Measurements from ENCODE around the gene FGF10. TPM values are rescaled to one million over a fixed set of nuclear protein-coding genes. Genes with fewer than 3 reads are reported as not detected.
A peak's percentile ranks its signal among the peaks of the same experiment; 100 is the strongest.

The FGF10 gene
- total and polyA plus RNA-seq, 4 donors: 0.50 to 11.3 (median 10.0) TPM; not detected in 1

GRCh38 chr5:44388321-44389089 is 715 bp downstream of the FGF10 start:
- WGBS, 2 donors: 0 to 1% methylated on average over 27 of the region's 27 CpGs
- intact Hi-C loops (cut with DNase I): no loop called here
- Histone ChIP-seq H3K4me1 (ENCODE audit: control insufficient read depth in 1 of 2, insufficient read depth in 2 of 2, low read length in 2 of 2) (no peaks in the 10 kb centered on the region), H3K27me3 (ENCODE audit: control insufficient read depth in 1 of 2, insufficient read depth in 2 of 2, low read length in 1 of 2) (peaks cover 0 to 1% of the 10 kb centered on the region in 2 donors), H3K27ac (ENCODE audit: low read depth in 1 of 2, low read length in 2 of 2) (no peak overlapping the region), H3K36me3 (ENCODE audit: control insufficient read depth in 1 of 2, insufficient read depth in 2 of 2, low read length in 1 of 2) (no peaks in the 10 kb centered on the region), H3K4me3 (ENCODE audit: low read length in 2 of 2) (peak overlapping the region; percentile 64 to 65), H3K9me3 (ENCODE audit: control insufficient read depth, low read length) (peaks cover 2% of the 10 kb centered on the region)
- peak; percentile 42 to 79 for DNase-seq
- ATAC-seq (ENCODE audit: low FRiP score): peak; percentile 69

GRCh38 chr5:44387921-44388320 is 1.3 kb downstream of the FGF10 start:
- DNase-seq (no peak), ATAC-seq (ENCODE audit: low FRiP score) (no peak)
- Histone ChIP-seq H3K4me1 (ENCODE audit: control insufficient read depth in 1 of 2, insufficient read depth in 2 of 2, low read length in 2 of 2) (no peaks in the 10 kb centered on the region), H3K36me3 (ENCODE audit: control insufficient read depth in 1 of 2, insufficient read depth in 2 of 2, low read length in 1 of 2) (no peaks in the 10 kb centered on the region), H3K9me3 (ENCODE audit: control insufficient read depth, low read length) (peaks cover 2% of the 10 kb centered on the region), H3K27me3 (ENCODE audit: control insufficient read depth in 1 of 2, insufficient read depth in 2 of 2, low read length in 1 of 2) (peaks cover 0 to 1% of the 10 kb centered on the region in 2 donors), H3K4me3 (ENCODE audit: low read length in 2 of 2) (peak overlapping the region in 1 of 2 donors; percentile 7), H3K27ac (ENCODE audit: low read depth in 1 of 2, low read length in 2 of 2) (no peak overlapping the region)
- 1 to 3% methylated on average over 11 of the region's 11 CpGs for WGBS, 2 donors
- intact Hi-C loops (cut with DNase I): no loop called here

GRCh38 chr5:44387406-44387805 is 1.8 kb downstream of the FGF10 start:
- Histone ChIP-seq H3K27me3 (ENCODE audit: control insufficient read depth in 1 of 2, insufficient read depth in 2 of 2, low read length in 1 of 2) (peaks cover 0 to 1% of the 10 kb centered on the region in 2 donors), H3K36me3 (ENCODE audit: control insufficient read depth in 1 of 2, insufficient read depth in 2 of 2, low read length in 1 of 2) (no peaks in the 10 kb centered on the region), H3K9me3 (ENCODE audit: control insufficient read depth, low read length) (peaks cover 2% of the 10 kb centered on the region), H3K4me1 (ENCODE audit: control insufficient read depth in 1 of 2, insufficient read depth in 2 of 2, low read length in 2 of 2) (no peaks in the 10 kb centered on the region), H3K27ac (ENCODE audit: low read depth in 1 of 2, low read length in 2 of 2) (no peak overlapping the region), H3K4me3 (ENCODE audit: low read length in 2 of 2) (peak overlapping the region in 1 of 2 donors; percentile 7)
- no peak for DNase-seq
- peak; percentile 24 for ATAC-seq (ENCODE audit: low FRiP score)
- WGBS, 2 donors: 3 to 8% methylated on average over 3 of the region's 3 CpGs
- intact Hi-C loops (cut with DNase I): no loop called here

- Histone ChIP-seq H3K4me1 (ENCODE audit: control insufficient read depth in 1 of 2, insufficient read depth in 2 of 2, low read length in 2 of 2) (no peaks in the 10 kb centered on the region), H3K27ac (ENCODE audit: low read depth in 1 of 2, low read length in 2 of 2) (no peak overlapping the region), H3K9me3 (ENCODE audit: control insufficient read depth, low read length) (peaks cover 2% of the 10 kb centered on the region), H3K4me3 (ENCODE audit: low read length in 2 of 2) (no peak overlapping the region), H3K27me3 (ENCODE audit: control insufficient read depth in 1 of 2, insufficient read depth in 2 of 2, low read length in 1 of 2) (no peaks in the 10 kb centered on the region), H3K36me3 (ENCODE audit: control insufficient read depth in 1 of 2, insufficient read depth in 2 of 2, low read length in 1 of 2) (no peaks in the 10 kb centered on the region)
- intact Hi-C loops (cut with DNase I): no loop called here
- ATAC-seq (ENCODE audit: low FRiP score): no peak
- no peak for DNase-seq
- WGBS, 2 donors: 54 to 64% methylated on average over 4 of the region's 4 CpGs
Measured at GRCh38 chr5:44385291-44385900, 3.8 kb downstream of the FGF10 start.

GRCh38 chr5:44384816-44385215 is 4.4 kb downstream of the FGF10 start:
- intact Hi-C loops (cut with DNase I): no loop called here
- Histone ChIP-seq H3K4me1 (ENCODE audit: control insufficient read depth in 1 of 2, insufficient read depth in 2 of 2, low read length in 2 of 2) (no peaks in the 10 kb centered on the region), H3K4me3 (ENCODE audit: low read length in 2 of 2) (no peak overlapping the region), H3K27ac (ENCODE audit: low read depth in 1 of 2, low read length in 2 of 2) (no peak overlapping the region), H3K9me3 (ENCODE audit: control insufficient read depth, low read length) (peaks cover 2% of the 10 kb centered on the region), H3K27me3 (ENCODE audit: control insufficient read depth in 1 of 2, insufficient read depth in 2 of 2, low read length in 1 of 2) (no peaks in the 10 kb centered on the region), H3K36me3 (ENCODE audit: control insufficient read depth in 1 of 2, insufficient read depth in 2 of 2, low read length in 1 of 2) (no peaks in the 10 kb centered on the region)
- 70 to 76% methylated on average over 1 of the region's 1 CpG for WGBS, 2 donors
- DNase-seq: no peak
- no peak for ATAC-seq (ENCODE audit: low FRiP score)

GRCh38 chr5:44382894-44383293 is 6.3 kb downstream of the FGF10 start:
- Histone ChIP-seq H3K36me3 (ENCODE audit: control insufficient read depth in 1 of 2, insufficient read depth in 2 of 2, low read length in 1 of 2) (no peaks in the 10 kb centered on the region), H3K27me3 (ENCODE audit: control insufficient read depth in 1 of 2, insufficient read depth in 2 of 2, low read length in 1 of 2) (no peaks in the 10 kb centered on the region), H3K4me1 (ENCODE audit: control insufficient read depth in 1 of 2, insufficient read depth in 2 of 2, low read length in 2 of 2) (no peaks in the 10 kb centered on the region), H3K27ac (ENCODE audit: low read depth in 1 of 2, low read length in 2 of 2) (no peak overlapping the region), H3K9me3 (ENCODE audit: control insufficient read depth, low read length) (peaks cover 2% of the 10 kb centered on the region), H3K4me3 (ENCODE audit: low read length in 2 of 2) (no peak overlapping the region)
- no peak for ATAC-seq (ENCODE audit: low FRiP score)
- no peak for DNase-seq
- intact Hi-C loops (cut with DNase I): no loop called here

GRCh38 chr5:44377057-44377456 is 12.2 kb downstream of the FGF10 start:
- H3K27ac ChIP-seq (ENCODE audit: low read depth in 1 of 2, low read length in 2 of 2): no peak overlapping the region
- ATAC-seq (ENCODE audit: low FRiP score) (no peak), DNase-seq (no peak)
- intact Hi-C loops (cut with DNase I): no loop called here
- no peaks in the 10 kb centered on the region for H3K4me1 ChIP-seq (ENCODE audit: control insufficient read depth in 1 of 2, insufficient read depth in 2 of 2, low read length in 2 of 2)
- H3K4me3 ChIP-seq (ENCODE audit: low read length in 2 of 2): no peak overlapping the region
- H3K9me3 ChIP-seq (ENCODE audit: control insufficient read depth, low read length): peaks cover under 1% of the 10 kb centered on the region
- H3K27me3 ChIP-seq (ENCODE audit: control insufficient read depth in 1 of 2, insufficient read depth in 2 of 2, low read length in 1 of 2): peaks cover 0 to under 1% of the 10 kb centered on the region in 2 donors
- WGBS, 2 donors: 59 to 60% methylated on average over 2 of the region's 2 CpGs
- no peaks in the 10 kb centered on the region for H3K36me3 ChIP-seq (ENCODE audit: control insufficient read depth in 1 of 2, insufficient read depth in 2 of 2, low read length in 1 of 2)

- Histone ChIP-seq H3K27me3 (ENCODE audit: control insufficient read depth in 1 of 2, insufficient read depth in 2 of 2, low read length in 1 of 2) (peaks cover 0 to 1% of the 10 kb centered on the region in 2 donors), H3K9me3 (ENCODE audit: control insufficient read depth, low read length) (peaks cover 2% of the 10 kb centered on the region), H3K4me1 (ENCODE audit: control insufficient read depth in 1 of 2, insufficient read depth in 2 of 2, low read length in 2 of 2) (no peaks in the 10 kb centered on the region), H3K4me3 (ENCODE audit: low read length in 2 of 2) (no peak overlapping the region), H3K27ac (ENCODE audit: low read depth in 1 of 2, low read length in 2 of 2) (no peak overlapping the region), H3K36me3 (ENCODE audit: control insufficient read depth in 1 of 2, insufficient read depth in 2 of 2, low read length in 1 of 2) (no peaks in the 10 kb centered on the region)
- intact Hi-C loops (cut with DNase I): no loop called here
- no peak for ATAC-seq (ENCODE audit: low FRiP score)
- WGBS, 2 donors: 68 to 71% methylated on average over 4 of the region's 4 CpGs
- no peak for DNase-seq
Measured at GRCh38 chr5:44372028-44372427, 17.2 kb downstream of the FGF10 start.

GRCh38 chr5:44367203-44367602 is 22.0 kb downstream of the FGF10 start:
- peaks cover 2% of the 10 kb centered on the region for H3K9me3 ChIP-seq (ENCODE audit: control insufficient read depth, low read length)
- ATAC-seq (ENCODE audit: low FRiP score) (no peak), DNase-seq (no peak)
- H3K27me3 ChIP-seq (ENCODE audit: control insufficient read depth in 1 of 2, insufficient read depth in 2 of 2, low read length in 1 of 2): peaks cover 0 to 1% of the 10 kb centered on the region in 2 donors
- 94 to 96% methylated on average over 1 of the region's 1 CpG for WGBS, 2 donors
- no peak overlapping the region for H3K4me3 ChIP-seq (ENCODE audit: low read length in 2 of 2)
- no peaks in the 10 kb centered on the region for H3K36me3 ChIP-seq (ENCODE audit: control insufficient read depth in 1 of 2, insufficient read depth in 2 of 2, low read length in 1 of 2)
- no peak overlapping the region for H3K27ac ChIP-seq (ENCODE audit: low read depth in 1 of 2, low read length in 2 of 2)
- no peaks in the 10 kb centered on the region for H3K4me1 ChIP-seq (ENCODE audit: control insufficient read depth in 1 of 2, insufficient read depth in 2 of 2, low read length in 2 of 2)
- intact Hi-C loops (cut with DNase I): no loop called here
